NCI-H187 treated with DMSO at 0.1 percent for 48 hours (cell line): ENCODE measurements around the gene MICAL3.

ENCODE experiments used
- DNase-seq: peaks from one replicate; lab custom pipeline; 2025; lab: John Stamatoyannopoulos, UW

The MICAL3 gene

DNA sequence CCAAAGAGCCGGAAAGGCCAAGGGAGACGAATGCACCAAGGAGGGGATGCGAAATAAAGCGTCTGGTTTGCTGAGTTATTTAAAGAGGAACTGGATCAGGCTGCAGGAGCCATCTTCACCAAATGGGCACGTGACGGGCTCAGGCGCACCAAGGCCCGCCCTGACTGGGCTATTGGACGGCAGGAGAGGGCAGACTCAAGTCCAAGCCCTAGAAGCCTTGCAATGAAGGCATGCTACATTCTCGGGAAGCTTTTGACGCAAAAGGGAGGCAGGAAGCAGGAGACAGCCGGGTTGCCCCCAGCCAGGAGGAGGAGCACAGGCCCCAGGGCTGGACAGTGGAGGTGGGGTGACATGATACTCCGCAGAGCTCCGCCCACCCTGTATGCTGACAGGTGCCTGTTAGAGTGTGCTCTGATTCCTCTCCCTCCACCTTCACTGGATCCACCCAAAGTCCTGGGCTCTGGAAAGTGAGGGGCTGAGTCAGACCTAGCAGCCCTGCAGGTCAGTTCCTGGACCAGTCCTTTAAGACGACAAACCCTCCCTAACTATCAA lies 208.6 kb downstream of the MICAL3 start:
- DNase-seq = no peak

- DNase-seq = no peak
Observed at GRCh38 chr22:17814830-17815229, 209.5 kb downstream of the MICAL3 start.

DNA sequence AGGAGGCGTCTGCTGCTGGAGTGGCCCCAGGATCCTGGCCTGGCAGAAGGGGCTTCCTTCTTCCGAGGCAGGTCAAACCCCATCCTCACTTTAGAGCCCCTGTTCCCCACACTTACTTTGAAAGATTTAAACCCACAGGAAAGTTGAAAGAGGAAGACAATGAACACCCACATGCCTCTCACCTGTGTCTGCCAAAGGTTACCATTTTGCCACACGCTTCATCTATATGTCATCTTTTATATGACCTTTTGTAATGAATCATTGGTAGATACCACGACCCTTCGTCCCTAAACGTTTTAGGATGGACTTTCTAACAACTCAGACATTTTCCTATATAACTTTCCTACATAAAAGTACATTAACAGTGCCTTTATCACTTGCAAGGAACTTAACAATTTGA lies 210.3 kb downstream of the MICAL3 start:
- DNase-seq = no peak

- no peak for DNase-seq
Observed at GRCh38 chr22:17811119-17811518, 213.2 kb downstream of the MICAL3 start.

- no peak for DNase-seq
Observed at GRCh38 chr22:17810570-17811116, 213.7 kb downstream of the MICAL3 start.

DNA sequence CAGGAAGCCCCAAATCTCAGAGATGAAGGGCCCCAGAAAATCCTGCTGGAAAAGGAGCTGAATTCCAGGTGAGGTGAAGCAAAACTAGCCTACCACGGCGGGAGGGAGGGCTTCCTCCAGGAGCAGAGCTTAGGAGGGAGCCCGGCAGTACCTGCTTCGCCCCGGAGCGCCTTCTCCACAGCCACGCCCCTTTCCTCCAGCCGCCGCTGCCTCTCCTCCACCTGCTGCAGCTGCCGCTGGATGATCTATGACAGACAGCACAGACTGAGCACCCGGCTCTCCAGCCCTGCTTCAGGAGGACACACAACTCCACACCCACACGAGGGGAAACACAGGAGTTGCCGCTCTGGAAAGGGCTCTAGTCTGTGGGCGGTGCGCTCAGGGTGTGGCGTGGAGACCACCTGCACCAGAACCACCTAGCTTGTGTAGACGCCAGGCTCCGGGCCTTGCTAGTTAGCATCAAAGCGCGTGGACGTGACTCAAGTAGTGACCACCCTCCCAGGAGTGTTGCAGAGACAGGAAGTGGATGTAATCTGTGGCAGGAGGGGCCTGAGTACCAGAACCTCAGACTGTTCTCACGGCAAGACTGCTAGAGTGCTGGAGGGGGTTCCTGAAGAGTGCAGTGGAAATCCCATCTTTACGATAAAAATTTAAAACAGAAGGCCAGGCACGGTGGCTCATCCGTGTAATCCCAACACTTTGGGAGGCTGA lies 215.5 kb downstream of the MICAL3 start:
- DNase-seq = peak; percentile 72

DNA sequence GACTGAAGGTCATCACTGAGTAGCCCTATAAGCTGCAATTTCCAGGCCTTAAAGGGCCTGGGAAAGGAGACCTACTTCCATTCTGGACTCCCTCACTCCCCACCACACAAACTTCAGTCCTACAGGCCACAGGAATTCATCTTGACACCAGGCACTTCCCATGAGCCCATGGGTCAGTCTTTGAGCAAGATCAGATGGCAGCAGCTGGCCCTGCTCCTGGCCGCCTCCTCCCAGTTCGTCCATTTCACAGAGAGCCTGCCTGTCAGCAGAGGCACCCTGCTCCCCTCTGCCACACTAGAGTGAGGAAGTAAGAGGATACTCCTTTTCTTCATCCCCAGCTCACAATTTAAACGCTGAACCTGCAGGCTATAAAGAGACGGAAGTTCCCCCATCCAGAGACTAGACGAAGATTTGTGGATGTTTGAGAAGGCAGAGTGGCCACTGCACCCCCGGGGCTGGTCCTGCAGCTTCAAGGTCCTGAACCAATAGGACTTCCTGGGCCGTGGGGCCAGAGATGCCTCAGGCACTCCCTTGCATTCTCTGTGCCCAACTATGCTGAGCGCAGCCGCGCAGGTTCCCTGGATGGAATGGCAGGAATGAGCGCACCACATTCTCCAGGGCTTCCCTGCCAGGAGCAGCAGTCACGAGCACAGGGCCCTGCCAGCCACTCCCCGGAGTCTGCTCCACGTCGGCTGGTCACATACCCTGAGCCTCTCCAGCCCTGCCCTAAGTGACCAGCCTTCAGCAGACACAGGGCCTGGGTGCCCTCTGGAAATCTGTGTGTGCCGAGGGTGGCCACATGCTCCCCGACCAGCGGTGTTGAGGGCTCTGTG lies 216.6 kb downstream of the MICAL3 start:
- DNase-seq = no peak

GRCh38 chr22:17807086-17807485 lies 217.3 kb downstream of the MICAL3 start:
- DNase-seq = no peak

DNA sequence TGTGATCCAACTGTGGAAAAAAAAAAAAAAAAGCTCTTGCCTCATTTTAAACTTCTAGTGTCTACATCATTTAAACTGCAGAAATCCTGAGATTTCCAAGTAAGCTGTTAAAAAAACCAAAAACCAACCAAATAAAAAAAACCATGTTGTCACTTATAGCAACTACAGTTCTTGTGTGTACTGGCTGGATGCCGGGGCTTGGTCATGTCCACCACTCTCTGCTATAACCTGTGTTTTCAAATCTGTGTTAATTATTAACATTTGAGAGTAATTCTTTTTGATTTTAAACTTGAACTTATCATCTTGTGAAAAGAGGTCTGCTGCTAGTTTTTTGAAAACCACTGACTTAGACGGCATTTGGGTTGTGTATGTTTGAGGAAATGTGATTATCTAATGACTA lies 217.9 kb downstream of the MICAL3 start:
- DNase-seq = no peak

- DNase-seq = no peak
Observed at GRCh38 chr22:17804331-17805080, 219.9 kb downstream of the MICAL3 start.

- no peak for DNase-seq
Observed at GRCh38 chr22:17803609-17804270, 220.6 kb downstream of the MICAL3 start.

DNA sequence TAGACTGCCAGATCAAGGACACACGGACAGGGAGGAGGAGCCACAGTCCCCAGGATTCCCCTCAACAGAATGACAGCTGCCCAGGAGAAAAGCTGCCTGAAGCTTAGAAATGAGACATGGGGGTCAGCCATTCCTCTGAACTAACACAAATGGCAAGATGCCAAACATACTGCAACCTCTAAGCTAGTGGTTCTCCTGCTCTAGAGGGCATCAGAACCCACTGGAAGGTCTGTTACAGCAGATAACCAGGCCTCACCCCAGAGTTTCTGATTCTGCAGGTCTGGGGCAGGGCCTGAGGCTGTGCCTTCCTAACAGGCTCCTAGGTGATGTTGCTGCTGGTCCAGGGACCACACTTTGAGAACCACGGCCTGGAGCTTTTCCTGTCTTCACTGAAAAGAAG lies 221.5 kb downstream of the MICAL3 start:
- no peak for DNase-seq

GRCh38 chr22:17802411-17802810 lies 221.9 kb downstream of the MICAL3 start:
- DNase-seq = no peak

- no peak for DNase-seq
Observed at GRCh38 chr22:17797721-17798559, 226.4 kb downstream of the MICAL3 start.

DNA sequence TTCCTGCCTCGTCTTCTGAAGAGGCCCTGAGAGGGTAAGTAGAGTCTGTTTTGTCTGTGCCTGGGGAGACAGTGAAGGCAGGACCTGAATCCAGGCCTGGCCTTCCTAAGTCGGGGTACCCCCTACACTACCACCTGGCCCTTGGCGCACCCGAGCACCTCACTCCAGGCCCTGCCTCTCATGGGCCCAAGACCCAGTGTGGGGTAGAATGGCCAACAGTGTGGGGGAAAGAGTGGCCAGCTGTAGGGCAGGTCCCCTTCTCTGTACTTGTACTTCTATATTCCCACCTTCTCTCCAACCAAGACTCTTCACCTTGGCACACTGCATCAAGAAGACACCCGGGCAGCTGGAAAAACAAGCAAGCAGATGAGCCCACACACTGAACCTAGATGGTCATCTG lies 227.7 kb downstream of the MICAL3 start:
- no peak for DNase-seq

- DNase-seq = no peak
Observed at GRCh38 chr22:17795661-17796548, 228.5 kb downstream of the MICAL3 start.

GRCh38 chr22:17794726-17795542 lies 229.4 kb downstream of the MICAL3 start:
- DNase-seq = no peak

DNA sequence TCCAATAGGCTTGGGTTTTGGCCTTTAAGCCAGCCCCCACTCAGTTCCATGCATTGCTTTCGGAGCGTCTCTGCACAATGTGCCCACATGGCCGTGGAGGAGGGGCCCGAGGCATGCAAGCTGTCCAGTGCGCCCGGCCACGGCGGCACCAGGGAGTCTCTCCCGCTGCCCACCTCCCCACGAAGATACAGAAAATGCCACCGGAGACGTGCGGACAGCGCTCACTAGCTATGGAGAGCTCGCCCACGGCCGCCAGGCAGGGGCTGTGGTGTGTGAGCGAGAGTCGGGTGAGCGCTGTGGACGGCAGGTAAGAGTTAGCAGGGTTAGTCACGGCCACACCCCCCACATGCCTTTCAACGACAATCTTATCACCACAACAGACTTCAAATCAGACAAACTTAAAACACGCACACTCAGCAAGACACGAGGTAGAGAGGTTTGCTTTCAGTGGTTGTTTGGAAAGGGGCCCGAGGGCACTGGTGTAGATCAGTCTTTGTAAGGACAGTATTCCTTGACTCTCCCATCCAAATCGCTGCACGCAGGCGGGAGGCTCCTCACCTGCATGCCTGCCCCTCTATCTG lies 231.4 kb downstream of the MICAL3 start:
- no peak for DNase-seq
